NOMO-1 (cell line): ENCODE measurements around the gene PCNX2.
A peak's percentile ranks its signal among the peaks of the same experiment; 100 is the strongest.

Experiments used
- DNase-seq, 2 experiments: peaks; one replicate each; lab custom pipeline; 2025; ENCODE audit not compliant: unreplicated experiment in 2 of 2; lab: John Stamatoyannopoulos, UW

PCNX2 gene, protein sequence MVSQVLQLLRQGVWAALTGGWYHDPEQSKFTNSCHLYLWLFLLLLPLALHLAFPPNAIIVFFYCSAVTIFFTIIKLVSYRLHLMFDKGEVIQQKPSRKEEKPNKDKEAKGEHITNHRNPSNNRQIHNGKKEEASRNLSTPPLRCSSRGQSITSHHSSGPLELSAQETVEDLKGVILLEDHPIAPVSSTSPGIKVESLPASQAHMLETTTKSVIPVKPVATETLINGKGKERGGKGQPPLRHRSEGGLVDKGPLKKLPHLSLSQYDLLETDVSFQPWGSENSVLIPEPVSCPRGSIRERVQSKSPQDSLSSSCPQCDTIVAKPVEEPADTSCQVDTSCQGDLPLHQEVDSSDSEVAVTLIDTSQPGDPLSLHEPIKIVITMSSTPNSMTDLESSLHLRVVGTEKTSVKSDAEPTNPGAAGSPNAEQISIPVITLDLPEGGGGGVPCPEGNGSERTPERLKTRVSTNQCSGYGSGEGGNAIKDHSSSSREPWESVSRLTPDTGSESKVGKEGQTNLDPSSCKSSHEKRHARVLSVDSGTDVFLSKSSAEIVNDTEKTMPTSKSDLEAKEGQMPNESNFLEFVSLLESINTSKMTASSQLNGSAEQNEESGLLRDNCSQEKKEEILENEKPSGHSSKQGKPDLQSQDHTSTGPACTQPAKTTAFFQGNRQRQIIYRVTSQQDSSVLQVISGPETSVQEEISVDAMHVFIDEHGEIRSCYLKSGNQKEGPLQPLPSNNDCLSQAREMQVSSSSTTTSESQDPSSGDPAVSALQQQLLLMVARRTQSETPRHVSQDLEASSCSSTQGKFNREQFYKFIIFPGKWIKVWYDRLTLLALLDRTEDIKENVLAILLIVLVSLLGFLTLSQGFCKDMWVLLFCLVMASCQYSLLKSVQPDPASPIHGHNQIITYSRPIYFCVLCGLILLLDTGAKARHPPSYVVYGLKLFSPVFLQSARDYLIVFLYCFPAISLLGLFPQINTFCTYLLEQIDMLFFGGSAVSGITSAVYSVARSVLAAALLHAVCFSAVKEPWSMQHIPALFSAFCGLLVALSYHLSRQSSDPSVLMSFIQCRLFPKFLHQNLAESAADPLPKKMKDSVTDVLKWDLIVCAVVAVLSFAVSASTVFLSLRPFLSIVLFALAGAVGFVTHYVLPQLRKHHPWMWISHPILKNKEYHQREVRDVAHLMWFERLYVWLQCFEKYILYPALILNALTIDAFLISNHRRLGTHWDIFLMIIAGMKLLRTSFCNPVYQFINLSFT (N-terminal part only)

DNA sequence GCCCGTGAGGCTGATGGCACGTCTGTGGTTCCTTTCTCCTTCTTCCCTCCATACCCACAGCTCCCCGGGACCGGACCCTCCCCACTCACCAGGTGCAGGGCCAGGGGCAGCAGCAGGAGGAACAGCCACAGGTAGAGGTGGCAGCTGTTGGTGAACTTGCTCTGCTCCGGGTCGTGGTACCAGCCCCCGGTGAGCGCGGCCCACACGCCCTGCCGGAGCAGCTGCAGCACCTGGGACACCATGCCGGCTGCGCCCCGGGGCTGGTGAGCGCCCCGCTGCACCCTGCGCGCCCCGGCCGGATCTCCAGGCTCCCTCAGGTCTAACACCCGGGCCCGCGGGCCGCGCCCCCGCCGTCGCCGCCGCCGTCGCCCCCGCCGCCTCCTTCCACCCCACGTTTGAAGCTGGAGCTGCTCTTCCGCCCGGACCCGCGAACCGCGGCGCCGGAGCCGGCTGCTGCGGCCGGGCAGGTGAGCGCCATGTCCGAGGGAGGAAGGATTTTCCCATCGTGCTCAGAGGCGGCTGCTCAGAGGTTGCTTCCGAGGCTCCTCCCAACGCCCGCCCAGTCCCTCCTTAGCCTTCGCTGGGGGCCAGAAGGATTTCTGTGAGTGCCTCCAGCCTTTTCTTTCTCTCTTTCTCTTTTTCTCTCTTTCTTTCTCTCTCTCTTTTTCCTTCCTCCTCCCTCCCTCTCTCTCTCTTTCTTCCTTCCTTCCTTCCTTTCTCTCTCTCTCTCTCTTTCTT is at the start of gene PCNX2:
PCNX2 (minus strand) TSS at position 489 of the 738 bp plus-strand sequence; CDS start at position 242, 247 bp downstream.
- DNase-seq: peak; percentile 30 to 31

DNA sequence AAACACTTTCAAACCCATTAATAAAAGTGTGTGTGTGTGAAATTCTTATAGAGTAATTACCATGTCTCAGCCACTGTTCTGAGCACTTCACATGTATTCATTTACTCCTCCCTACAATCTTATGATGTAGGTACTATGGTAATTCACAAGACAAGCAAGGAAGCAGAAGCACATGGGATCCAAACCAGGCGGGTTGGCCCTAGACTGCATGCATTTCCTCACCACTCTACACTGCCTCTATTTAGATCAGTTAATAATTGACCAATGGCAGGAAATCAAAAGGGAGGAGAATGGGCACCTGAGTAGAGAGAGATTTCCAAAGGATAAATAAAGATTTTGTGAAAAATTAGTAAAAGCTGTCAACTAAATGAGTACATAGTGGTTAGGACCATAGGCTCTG is 47.7 kb upstream of the PCNX2 start:
- DNase-seq: no peak

DNA sequence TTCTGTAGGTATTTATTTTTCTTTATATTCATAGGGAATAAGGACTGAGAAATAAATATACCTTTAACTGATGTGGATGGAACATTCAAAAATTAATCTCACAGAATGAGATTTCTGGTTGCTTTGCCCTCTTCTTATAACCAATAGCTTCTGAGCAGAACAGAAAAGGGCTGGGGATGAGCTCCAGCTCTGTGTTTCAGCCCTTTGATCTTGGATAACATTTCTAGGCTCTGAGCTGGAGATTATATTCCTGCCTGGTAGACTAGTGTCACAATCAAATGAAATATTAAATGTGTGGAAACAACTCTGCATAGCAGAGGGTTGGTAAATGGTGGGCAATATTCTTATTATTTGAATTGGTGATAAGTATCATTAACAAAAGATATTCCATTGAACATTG is 46.6 kb upstream of the PCNX2 start:
- no peak for DNase-seq

DNA sequence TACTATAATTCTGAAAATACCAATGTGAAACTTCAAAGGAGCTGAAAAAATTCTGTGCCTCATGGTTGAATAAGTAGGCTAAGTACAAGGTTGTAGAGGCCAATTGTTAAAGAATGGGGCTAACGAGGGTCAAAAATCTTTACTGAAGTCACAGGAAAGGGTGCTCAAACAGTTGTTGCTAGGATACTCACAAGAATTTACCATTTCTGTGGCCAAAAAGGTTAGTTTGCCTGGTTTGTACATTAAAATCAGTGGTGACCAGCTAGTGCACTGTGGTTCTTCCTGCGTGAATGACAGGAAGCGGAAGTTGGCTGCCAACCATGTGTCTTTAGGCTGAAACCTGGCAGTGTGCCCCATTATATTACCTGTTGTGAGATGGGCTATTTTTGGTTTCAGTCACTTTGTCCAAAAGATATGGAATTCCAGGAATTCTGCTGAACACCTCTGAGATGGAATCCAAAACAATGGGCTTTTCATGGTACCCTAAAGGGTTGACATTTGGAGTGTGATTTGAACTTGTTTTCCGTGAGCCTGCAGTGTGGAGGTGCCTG is 45.5 kb upstream of the PCNX2 start:
- no peak for DNase-seq

DNA sequence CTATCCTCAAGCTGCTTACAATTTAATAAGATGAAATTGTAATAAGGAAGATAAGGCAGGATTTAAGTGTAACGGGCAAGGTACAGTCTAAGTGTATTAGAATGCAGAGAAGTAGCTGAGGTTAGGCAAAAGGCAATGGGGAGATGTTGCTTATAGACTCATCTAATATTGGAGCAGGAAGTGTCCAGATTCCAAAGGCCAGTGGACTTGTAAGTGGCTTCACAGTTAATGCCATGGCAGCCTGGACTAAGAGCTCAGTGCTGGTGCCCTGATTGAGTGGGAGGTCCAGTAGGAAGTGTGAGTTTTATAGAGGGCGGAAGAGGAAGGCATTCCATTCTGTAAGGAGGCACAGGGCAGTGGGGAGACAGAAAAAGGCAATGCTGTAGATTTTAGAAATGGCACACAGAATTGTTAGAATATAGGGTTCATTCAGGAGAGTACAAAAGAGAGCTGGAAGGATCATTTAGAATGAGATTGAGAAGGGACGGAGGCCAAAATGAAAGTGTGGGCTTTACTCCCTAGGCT is 44.6 kb upstream of the PCNX2 start:
- DNase-seq: no peak

DNA sequence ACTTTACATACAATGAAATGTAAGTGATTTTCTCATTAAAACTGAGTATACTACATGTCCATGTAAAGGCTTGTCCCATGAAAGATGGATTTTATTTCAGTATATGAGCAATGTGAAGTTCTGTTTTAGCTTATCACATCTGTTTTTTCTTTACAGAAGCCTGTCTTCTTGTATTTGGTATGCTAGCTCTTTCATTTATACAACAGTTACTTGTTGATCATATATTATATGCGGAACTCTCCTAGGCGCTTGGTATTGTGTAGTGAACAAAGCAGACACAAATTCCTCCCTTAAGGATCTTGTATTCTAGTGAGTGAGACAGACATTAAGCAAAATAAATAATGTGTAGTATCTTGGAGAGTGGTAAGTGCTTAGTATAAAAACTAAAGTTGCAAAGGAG is 42.6 kb upstream of the PCNX2 start:
- no peak for DNase-seq

DNA sequence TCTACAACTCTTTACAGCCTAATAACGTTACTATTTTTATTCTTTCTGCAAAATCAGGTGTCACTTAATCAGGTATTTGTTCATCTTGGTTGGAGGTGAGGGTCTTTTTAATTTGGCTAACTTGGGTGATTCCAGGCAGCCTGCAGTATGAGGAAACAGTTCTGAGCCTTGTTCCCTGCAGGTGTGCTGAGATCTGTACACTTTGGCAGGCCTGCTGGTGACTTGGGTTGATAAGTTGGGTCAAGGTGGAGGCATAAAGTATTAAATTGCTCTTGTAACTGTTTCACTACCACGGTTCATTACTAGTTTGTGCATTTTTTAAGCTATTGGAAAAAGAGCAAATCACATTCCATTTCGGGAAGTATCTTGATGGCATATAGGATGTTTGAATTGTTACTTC is 42.0 kb upstream of the PCNX2 start:
- no peak for DNase-seq

DNA sequence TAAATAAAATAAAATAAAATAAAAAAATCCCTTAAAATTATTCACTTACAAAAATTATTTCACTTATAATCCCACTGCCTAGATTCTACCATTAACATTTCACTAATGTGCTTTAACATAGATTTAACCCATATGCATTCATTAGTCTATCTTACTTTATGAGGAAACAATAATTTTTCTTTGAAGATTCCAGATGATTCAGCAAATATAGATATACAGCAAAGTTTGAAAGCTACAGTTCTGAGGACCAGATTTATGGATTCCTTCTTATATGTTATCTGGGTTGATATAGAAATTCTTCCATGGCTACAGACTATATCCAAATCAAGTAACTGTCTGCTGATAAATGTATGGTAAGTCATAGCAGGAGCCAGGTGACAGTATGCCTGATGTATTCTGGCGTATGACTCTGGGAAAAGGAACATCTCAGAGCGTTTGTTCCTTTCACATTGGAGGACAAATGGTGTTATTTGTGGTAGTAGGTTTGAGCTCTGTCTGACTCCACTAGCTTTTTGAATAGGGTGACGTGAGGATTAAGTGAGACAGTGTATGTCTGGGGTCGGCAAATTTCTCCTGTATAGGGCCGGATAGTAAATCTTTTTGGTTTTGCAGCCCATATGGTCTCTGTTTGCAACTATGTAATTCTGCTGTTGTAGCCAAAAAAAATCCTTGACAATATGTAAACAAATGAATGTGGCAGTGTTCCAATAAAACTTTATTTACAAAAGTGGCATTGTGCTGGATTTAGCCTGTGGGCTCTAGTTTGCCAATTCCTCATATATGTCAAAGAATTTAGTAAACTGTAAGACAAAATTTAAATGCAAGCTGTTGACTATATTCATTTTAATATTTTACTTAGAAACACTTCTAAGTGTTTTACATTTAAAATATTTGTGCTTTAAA is 41.3 kb upstream of the PCNX2 start:
- no peak for DNase-seq

DNA sequence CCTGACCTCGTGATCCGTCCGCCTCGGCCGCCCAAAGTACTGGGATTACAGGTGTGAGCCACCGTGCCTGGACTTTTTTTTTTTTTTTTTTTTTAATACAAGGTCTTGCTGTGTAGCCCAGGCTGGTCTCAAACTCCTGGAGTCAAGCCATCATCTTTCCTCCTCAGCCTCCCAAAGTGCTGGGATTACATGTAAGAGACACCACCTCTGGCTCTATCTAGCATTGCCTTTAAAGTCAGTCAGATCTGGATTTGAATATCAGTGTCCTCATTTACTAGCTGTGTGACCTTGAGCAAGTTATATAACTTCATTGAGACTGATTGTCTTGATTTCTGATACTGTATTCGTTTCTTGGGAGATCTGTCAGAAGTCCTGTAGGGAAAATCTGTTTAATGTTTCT is 38.6 kb upstream of the PCNX2 start:
- no peak for DNase-seq

DNA sequence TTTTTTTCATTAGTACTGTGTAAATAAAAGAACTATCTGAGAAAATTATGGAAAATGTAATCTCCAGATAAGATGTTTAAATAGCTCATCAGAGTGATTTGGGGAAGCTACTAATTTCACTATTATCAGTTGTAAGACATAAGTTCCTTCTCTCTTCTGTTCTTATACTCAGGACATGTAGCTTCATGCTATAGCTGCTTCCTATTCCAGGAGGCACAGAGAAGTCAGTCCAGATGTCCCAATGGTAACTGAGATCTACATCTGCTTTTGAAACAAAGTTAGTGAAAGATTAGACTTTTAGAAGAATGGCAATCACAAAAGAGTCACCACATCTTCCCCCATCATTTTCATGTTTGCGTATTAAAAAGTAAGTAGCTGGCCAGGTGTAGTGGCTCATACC is 37.6 kb upstream of the PCNX2 start:
- no peak for DNase-seq

DNA sequence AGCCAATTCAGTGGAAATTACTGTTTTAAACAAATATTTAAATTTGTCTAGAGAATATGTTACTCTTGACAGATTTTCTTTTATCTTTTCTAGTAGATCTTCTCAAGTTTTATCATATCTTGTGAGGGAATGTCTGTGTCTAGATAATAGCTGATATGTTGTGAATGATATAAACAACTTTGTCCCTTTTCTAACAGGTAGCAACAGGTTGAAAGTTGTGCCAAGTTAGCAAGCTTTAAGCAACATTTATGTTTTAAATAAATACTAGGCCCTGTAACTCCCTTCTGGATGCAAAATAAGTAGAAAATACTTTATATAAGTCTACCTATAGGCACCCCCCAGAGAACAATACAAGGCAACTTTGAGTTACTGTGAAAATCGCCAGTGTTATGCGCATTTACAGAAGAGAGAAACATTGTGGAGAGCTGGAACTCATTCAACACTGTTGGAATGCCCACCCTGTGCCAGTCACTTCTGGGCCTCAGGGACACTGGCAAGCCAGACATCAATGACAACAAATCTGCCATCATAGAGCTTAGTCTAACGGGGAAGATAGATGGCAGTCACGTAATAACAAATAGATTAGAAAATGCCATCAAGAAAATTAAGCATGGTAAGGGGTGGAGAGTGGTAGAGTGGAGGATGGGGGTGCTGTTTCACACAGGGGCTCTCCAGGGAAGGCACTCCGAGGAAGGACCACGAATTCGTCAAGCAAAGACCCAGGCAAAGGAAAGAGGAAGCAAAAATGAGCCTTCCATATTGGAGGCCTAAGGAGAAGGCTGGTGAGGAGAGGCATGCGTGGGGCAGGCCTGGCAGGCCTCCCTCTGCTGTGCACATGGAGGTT is 36.4 kb upstream of the PCNX2 start:
- DNase-seq: no peak

DNA sequence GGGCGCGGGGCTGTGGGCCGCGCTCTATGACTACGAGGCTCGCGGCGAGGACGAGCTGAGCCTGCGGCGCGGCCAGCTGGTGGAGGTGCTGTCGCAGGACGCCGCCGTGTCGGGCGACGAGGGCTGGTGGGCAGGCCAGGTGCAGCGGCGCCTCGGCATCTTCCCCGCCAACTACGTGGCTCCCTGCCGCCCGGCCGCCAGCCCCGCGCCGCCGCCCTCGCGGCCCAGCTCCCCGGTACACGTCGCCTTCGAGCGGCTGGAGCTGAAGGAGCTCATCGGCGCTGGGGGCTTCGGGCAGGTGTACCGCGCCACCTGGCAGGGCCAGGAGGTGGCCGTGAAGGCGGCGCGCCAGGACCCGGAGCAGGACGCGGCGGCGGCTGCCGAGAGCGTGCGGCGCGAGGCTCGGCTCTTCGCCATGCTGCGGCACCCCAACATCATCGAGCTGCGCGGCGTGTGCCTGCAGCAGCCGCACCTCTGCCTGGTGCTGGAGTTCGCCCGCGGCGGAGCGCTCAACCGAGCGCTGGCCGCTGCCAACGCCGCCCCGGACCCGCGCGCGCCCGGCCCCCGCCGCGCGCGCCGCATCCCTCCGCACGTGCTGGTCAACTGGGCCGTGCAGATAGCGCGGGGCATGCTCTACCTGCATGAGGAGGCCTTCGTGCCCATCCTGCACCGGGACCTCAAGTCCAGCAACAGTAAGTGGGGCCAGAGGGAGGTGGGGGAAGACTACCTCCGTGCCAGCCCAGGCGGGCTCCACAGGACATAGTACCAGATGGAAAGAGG is 32.8 kb upstream of the PCNX2 start:
- DNase-seq: peak in 1 of 2 experiments; percentile 11

DNA sequence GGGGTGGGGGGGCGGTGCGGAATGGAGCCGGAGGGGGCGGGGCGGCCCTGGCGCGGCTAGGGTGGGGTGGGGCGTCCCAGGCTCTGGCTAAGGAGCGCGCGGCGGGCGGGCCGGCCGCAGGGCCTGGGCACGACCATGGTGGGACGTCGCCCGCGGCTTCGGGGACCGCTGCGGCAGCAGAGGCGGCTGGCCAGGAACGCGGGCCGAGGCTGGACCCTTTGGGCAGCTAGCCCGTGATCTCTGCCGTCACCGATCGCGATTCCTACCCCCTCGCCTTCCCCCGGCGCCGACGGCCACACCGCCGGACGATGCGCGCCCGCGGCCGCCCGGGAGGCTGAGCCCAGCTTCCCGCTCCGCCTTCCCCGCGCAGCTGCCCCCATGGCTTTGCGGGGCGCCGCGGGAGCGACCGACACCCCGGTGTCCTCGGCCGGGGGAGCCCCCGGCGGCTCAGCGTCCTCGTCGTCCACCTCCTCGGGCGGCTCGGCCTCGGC is 32.2 kb upstream of the PCNX2 start, which contains the start of gene MAP3K21:
MAP3K21 (plus strand) TSS at position 74 of the 491 bp plus-strand sequence; CDS start at position 379, 305 bp downstream.
- DNase-seq: peak in 1 of 2 experiments; percentile 83

DNA sequence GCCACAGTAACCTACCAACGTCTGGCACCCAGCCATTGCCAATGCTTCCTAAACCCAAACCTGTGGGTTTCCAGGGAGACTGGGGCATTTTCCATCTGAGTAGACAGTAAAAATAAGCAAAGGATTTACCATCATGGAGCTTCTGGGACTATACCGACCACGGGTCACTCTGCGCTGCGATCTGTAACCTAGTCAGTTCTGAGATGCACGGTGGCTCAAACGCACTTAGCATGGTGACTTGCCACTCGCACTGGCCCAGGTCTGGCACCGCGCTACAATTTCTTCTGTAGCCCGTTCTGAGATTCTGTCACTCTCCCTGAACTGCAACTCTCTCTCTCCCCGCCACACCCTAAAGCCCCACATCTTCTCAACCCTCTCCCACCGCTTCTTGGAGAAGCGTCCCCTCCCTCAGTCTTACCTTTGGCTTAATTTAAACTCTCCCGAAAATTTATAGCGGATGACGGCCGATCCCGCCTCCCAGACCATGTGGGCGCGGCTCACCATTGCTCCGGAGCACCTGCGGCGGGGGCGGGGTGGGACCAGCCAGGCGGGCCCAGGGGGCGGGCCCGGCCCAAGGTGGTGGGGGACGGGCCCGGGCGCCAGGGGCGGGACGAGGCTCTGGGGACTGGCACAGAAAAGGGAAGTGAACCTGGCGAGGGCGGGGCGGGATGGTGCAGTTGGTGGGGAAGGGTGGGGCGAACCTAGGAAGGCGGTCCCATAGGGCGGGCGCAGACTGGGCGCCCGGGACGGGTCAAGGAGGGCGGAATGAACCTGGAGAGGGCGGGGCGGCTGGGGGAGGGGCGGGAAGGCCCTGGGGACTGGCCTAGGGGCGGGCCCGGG is 31.5 kb upstream of the PCNX2 start:
- peak; percentile 89 to 97 for DNase-seq

DNA sequence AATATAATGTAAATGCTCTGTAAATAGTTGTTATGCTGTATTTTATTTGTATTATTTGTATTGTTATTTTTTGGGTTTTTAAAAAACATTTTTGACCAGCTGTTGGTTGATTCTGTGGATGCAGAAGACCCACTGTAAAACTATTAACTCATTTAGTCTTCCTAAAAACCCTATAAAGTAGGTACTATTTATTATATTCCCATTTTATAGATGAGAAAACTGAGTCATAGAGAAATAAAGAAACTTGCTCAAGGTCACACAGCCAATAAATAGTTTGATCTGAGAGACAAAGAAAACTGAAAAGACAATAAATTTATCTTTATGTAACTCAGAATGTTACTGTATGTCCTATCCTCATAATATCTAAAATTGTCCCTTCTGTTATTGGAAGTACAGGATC is 30.8 kb upstream of the PCNX2 start:
- DNase-seq: no peak

DNA sequence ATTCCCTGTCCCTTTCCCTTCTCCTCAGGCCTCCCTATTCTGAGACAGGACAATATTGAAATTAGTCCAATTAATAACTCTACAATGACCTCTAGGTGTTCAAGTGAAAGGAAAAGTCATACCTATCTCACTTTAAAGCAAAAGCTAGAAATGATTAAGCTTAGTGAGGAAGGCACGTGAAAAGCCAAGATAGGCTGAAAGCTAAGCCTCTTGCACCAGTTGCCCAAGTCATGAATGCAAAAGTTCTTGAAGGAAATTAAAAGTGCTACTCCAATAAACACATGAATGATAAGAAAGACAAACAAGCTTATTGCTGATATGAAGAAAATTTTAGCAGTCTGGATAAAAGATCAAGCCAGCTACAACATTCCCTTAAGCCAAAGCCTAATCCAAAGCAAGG is 28.2 kb upstream of the PCNX2 start:
- no peak for DNase-seq
